ENCODE data around the gene ARHGEF16. TPM values are rescaled to one million over a fixed set of nuclear protein-coding genes. Genes with fewer than 3 reads are reported as not detected.

ARHGEF16 gene
- total and polyA plus RNA-seq, 10 donors, result 0.23 to 1.6 (median 0.84) TPM

DNA sequence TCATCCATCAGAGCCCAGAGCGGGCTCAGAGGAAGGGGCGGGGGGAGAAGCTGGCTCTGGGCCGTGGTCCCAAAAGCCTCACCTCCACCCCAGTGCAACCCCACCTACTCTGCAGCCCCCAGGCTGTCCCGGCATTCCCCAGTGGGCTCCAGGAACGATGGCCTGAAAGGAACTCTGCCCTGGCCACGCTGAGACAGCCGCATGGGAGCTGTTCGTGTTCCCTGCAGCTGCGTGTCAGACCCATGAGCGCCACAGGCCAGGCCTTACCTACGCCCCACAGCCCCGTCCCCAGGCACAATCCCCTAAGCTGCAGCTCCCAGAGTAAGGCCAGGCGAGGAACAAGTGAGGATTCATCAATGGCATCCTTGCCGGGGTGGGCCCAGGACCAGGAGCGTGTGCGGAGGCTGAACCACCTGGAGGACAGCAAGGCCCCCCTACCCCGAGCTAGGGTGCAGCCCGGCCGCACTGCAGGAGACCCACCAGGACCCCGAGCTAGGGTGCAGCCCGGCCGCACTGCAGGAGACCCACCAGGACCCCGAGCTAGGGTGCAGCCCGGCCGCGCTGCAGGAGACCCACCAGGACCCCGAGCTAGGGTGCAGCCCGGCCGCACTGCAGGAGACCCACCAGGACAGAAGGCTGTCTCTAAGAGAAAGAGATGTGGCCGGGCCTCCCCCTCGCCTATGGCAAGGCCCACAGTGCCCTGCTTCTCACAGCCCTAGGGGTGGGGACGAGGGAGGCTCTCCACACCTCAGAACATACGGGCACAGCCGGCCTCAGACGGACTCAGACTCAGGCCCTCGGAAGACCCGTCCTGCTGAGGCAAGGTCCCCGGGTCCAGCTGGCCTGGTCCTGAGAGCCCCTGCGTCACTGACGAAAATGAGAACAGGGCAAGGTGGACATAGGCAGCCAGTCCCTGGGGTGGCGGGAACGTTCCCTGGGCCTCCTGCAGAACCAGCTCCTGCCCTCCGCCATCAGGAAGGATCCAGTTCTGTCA, 26.5 kb upstream of the ARHGEF16 start:
- intact Hi-C loops (cut with DNase I; ENCODE audit: low total_unique reads), result no loop called here
- Histone ChIP-seq H3K27ac (no peak overlapping the region), H3K36me3 (no peaks in the 10 kb centered on the region), H3K4me1 (peaks cover 0 to 15% (median 4%) of the 10 kb centered on the region in 6 donors), H3K4me3 (no peak overlapping the region), H3K9me3 (no peaks in the 10 kb centered on the region), H3K27me3 (replicated peaks in 1 of 7) (peaks cover 0 to 39% (median 3%) of the 10 kb centered on the region in 7 donors)
- TF ChIP-seq POLR2AphosphoS5 (IDR thresholded peaks at IDR 0.05) (no peak), POLR2A (IDR thresholded peaks at IDR 0.05) (no peak)
- TF ChIP-seq, protein P1, sequence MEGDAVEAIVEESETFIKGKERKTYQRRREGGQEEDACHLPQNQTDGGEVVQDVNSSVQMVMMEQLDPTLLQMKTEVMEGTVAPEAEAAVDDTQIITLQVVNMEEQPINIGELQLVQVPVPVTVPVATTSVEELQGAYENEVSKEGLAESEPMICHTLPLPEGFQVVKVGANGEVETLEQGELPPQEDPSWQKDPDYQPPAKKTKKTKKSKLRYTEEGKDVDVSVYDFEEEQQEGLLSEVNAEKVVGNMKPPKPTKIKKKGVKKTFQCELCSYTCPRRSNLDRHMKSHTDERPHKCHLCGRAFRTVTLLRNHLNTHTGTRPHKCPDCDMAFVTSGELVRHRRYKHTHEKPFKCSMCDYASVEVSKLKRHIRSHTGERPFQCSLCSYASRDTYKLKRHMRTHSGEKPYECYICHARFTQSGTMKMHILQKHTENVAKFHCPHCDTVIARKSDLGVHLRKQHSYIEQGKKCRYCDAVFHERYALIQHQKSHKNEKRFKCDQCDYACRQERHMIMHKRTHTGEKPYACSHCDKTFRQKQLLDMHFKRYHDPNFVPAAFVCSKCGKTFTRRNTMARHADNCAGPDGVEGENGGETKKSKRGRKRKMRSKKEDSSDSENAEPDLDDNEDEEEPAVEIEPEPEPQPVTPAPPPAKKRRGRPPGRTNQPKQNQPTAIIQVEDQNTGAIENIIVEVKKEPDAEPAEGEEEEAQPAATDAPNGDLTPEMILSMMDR (IDR thresholded peaks at IDR 0.05 in 8 of 11, conservative IDR thresholded peaks at IDR 0.05 in 3 of 11), result no peak
- no peak for DNase-seq
- 84 to 94% (median 90%) methylated on average over 18 to 43 of the region's 43 CpGs for WGBS, 5 donors

DNA sequence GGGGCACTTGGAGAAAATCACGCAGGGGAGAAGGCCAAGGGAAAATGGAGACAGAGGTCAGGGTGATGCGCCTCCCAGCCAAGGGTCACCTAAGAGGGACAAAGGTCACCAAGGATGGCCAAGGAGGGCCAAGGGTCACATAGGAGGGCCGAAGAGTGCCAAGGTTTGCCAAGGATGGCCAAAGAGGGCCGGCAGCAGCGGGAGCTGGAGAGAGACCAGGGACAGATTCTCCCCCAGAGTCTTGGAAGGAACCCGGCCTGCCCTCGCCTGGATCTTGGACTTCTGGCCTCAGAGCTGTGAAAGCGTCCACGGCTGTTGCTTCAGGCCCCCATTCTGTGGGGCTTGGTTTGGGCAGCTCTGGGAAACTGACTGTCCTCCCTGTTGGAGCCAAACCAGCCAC, 25.6 kb upstream of the ARHGEF16 start:
- peaks cover 0 to 10% (median 4%) of the 10 kb centered on the region in 6 donors for H3K4me1 ChIP-seq
- no peaks in the 10 kb centered on the region for H3K36me3 ChIP-seq
- DNase-seq, result no peak
- no peak overlapping the region for H3K4me3 ChIP-seq
- H3K27me3 ChIP-seq (replicated peaks in 1 of 7), result peaks cover 0 to 33% (median 3%) of the 10 kb centered on the region in 7 donors
- no peaks in the 10 kb centered on the region for H3K9me3 ChIP-seq
- no peak overlapping the region for H3K27ac ChIP-seq
- TF ChIP-seq POLR2AphosphoS5 (IDR thresholded peaks at IDR 0.05), result no peak
- TF ChIP-seq, protein P1 (IDR thresholded peaks at IDR 0.05 in 8 of 11, conservative IDR thresholded peaks at IDR 0.05 in 3 of 11), result no peak
- no peak for TF ChIP-seq POLR2A (IDR thresholded peaks at IDR 0.05)
- intact Hi-C loops (cut with DNase I; ENCODE audit: low total_unique reads), result no loop called here
- WGBS, 5 donors, result 83 to 91% (median 86%) methylated on average over 6 to 9 of the region's 9 CpGs

DNA sequence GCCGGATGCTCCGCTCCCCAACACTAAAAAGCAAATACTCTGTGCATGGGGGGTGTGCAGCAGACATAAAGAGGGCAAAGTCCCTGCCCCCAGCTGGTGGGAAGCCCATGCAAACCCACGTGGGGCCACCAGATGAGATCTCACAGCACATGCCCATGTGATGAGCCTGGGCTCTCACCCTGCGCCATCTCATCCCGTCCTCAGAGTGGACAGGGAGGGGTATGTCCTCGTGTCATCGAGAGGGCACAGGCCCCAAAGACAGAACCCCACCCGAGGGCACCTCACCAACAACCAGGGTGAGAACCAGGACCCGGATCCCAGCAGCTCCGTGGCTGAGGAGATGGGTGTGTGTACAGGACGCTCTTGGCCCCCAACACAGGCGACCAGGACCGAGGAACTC, 25.1 kb upstream of the ARHGEF16 start:
- WGBS, 5 donors, result 81 to 91% (median 86%) methylated on average over 13 of the region's 13 CpGs
- Histone ChIP-seq H3K4me1 (peaks cover 0 to 6% (median 4%) of the 10 kb centered on the region in 6 donors), H3K9me3 (no peaks in the 10 kb centered on the region), H3K4me3 (no peak overlapping the region), H3K36me3 (no peaks in the 10 kb centered on the region), H3K27ac (no peak overlapping the region), H3K27me3 (replicated peaks in 1 of 7) (peaks cover 0 to 30% (median 3%) of the 10 kb centered on the region in 7 donors)
- DNase-seq, result no peak
- intact Hi-C loops (cut with DNase I; ENCODE audit: low total_unique reads), result no loop called here
- no peak for TF ChIP-seq POLR2A (IDR thresholded peaks at IDR 0.05)
- no peak for TF ChIP-seq POLR2AphosphoS5 (IDR thresholded peaks at IDR 0.05)
- TF ChIP-seq, protein P1 (IDR thresholded peaks at IDR 0.05 in 8 of 11, conservative IDR thresholded peaks at IDR 0.05 in 3 of 11), result no peak

DNA sequence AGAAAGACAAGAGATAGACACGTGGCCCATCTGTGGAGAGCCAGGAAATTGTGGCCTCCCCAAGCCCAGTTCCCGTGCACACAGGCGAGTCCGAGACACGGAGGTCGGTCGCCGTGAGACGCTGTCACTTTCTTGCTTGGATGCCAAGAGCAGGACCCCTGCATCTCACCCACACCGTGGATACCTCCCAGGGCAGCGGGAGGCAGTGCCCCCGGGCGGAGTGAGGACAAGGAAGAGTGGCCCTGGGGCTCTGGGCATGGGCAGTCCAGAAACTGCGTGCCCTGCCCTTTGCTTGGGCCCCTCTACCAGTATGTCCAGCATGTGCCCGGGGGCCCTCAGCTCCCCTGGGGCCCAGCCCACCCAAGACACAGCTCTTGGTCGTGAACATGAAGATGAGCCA, 24.7 kb upstream of the ARHGEF16 start:
- Histone ChIP-seq H3K36me3 (no peaks in the 10 kb centered on the region), H3K4me1 (peaks cover 0 to 1% (median under 1%) of the 10 kb centered on the region in 6 donors), H3K9me3 (no peaks in the 10 kb centered on the region), H3K27ac (no peak overlapping the region), H3K4me3 (no peak overlapping the region), H3K27me3 (replicated peaks in 1 of 7) (peaks cover 0 to 26% (median under 1%) of the 10 kb centered on the region in 7 donors)
- intact Hi-C loops (cut with DNase I; ENCODE audit: low total_unique reads), result no loop called here
- no peak for DNase-seq
- WGBS, 5 donors, result 76 to 91% (median 87%) methylated on average over 4 to 16 of the region's 16 CpGs
- TF ChIP-seq POLR2AphosphoS5 (IDR thresholded peaks at IDR 0.05) (no peak), POLR2A (IDR thresholded peaks at IDR 0.05) (no peak)
- TF ChIP-seq, protein P1 (IDR thresholded peaks at IDR 0.05 in 8 of 11, conservative IDR thresholded peaks at IDR 0.05 in 3 of 11), result no peak

Measured in spleen (tissue), 11 donors.